H9 (cell line): ENCODE measurements around the gene TCF4. TPM values are rescaled to one million over a fixed set of nuclear protein-coding genes. Genes with fewer than 3 reads are reported as not detected.

Source experiments
- DNase-seq: peaks from one replicate; pipeline ENCODE4 v3.0.0-alpha.2; 2017
- H2AFZ ChIP-seq: one replicate; pipeline ENCODE4 v1.6.1; 2013; ENCODE audit warnings: mild to moderate bottlenecking, low read length, control low read depth, moderate library complexity
- H2AK5ac ChIP-seq: 2 replicates; pipeline ENCODE4 v1.6.1; 2013; ENCODE audit warnings: low read length, control low read depth, mixed read lengths; ENCODE audit not compliant: insufficient read length
- H2BK120ac ChIP-seq: one replicate; pipeline ENCODE4 v1.6.1; 2013; ENCODE audit warnings: low read depth, mild to moderate bottlenecking, low read length, control low read depth, inconsistent platforms; ENCODE audit not compliant: poor library complexity, severe bottlenecking
- H2BK12ac ChIP-seq: 2 replicates; pipeline ENCODE4 v1.6.1; 2013; ENCODE audit warnings: low read length, control low read depth, mixed read lengths, low read depth; ENCODE audit not compliant: insufficient read length
- H2BK15ac ChIP-seq: 2 replicates; pipeline ENCODE4 v1.6.1; 2013; ENCODE audit warnings: low read depth, low read length, control low read depth
- H2BK20ac ChIP-seq: one replicate; pipeline ENCODE4 v1.6.1; 2013; ENCODE audit warnings: low read depth, mild to moderate bottlenecking, low read length, control low read depth, inconsistent platforms; ENCODE audit not compliant: poor library complexity, severe bottlenecking
- H2BK5ac ChIP-seq: 2 replicates; pipeline ENCODE4 v1.6.1; 2013; ENCODE audit warnings: low read length, control low read depth, mixed read lengths; ENCODE audit not compliant: insufficient read length
- H3K14ac ChIP-seq: 2 replicates; pipeline ENCODE4 v1.6.1; 2013; ENCODE audit warnings: low read length, control low read depth; ENCODE audit not compliant: insufficient read depth
- H3K18ac ChIP-seq: 2 replicates; pipeline ENCODE4 v1.6.1; 2013; ENCODE audit warnings: low read depth, mild to moderate bottlenecking, mixed read lengths, low read length, control low read depth; ENCODE audit not compliant: insufficient read length
- H3K23ac ChIP-seq: 2 replicates; pipeline ENCODE4 v1.6.1; 2013; ENCODE audit warnings: low read length, control low read depth, mixed read lengths, low read depth; ENCODE audit not compliant: insufficient read length
- H3K23me2 ChIP-seq: 2 replicates; pipeline ENCODE4 v1.6.1; 2013; ENCODE audit warnings: low read depth, mild to moderate bottlenecking, mixed read lengths, low read length, control low read depth; ENCODE audit not compliant: insufficient read length, poor library complexity, severe bottlenecking
- H3K27ac ChIP-seq: 2 replicates; pipeline ENCODE4 v1.5.1; 2013; ENCODE audit warnings: low read length, control low read depth, mixed read lengths, low read depth; ENCODE audit not compliant: insufficient read length
- H3K27me3 ChIP-seq: 2 replicates; pipeline ENCODE4 v1.6.1; 2013; ENCODE audit warnings: low read length, control low read depth, inconsistent platforms; ENCODE audit not compliant: insufficient read depth
- H3K4ac ChIP-seq: 2 replicates; pipeline ENCODE4 v1.6.1; 2013; ENCODE audit warnings: low read depth, mild to moderate bottlenecking, control low read depth, inconsistent platforms, low read length, moderate library complexity
- H3K4me1 ChIP-seq: 2 replicates; pipeline ENCODE4 v1.6.1; 2013; ENCODE audit warnings: low read length, control low read depth, inconsistent platforms; ENCODE audit not compliant: insufficient read depth
- H3K4me2 ChIP-seq: 2 replicates; pipeline ENCODE4 v1.6.1; 2013; ENCODE audit warnings: low read length, control low read depth, mixed read lengths; ENCODE audit not compliant: insufficient read length, insufficient read depth
- H3K56ac ChIP-seq: 2 replicates; pipeline ENCODE4 v1.6.1; 2013; ENCODE audit warnings: low read depth, mild to moderate bottlenecking, mixed read lengths, low read length, control low read depth; ENCODE audit not compliant: insufficient read length
- H3K79me1 ChIP-seq: 2 replicates; pipeline ENCODE4 v1.6.1; 2013; ENCODE audit warnings: low read depth, mild to moderate bottlenecking, moderate library complexity, low read length, control low read depth, inconsistent platforms; ENCODE audit not compliant: insufficient read depth, poor library complexity, severe bottlenecking
- H3K79me2 ChIP-seq: 2 replicates; pipeline ENCODE4 v1.6.1; 2013; ENCODE audit warnings: low read length, control low read depth, inconsistent platforms; ENCODE audit not compliant: insufficient read depth
- H3K9ac ChIP-seq: 2 replicates; pipeline ENCODE4 v1.6.1; 2013; ENCODE audit warnings: low read length, control low read depth, mixed read lengths; ENCODE audit not compliant: insufficient read length; ENCODE audit errors: extremely low read depth
- H3K9me3 ChIP-seq: one replicate; pipeline ENCODE4 v1.6.1; 2013; ENCODE audit warnings: low read depth, low read length, inconsistent platforms; ENCODE audit not compliant: control insufficient read depth
- H3T11ph ChIP-seq: one replicate; pipeline ENCODE4 v1.6.1; 2013; ENCODE audit warnings: mild to moderate bottlenecking, low read length, control low read depth, inconsistent platforms
- H4K20me1 ChIP-seq: one replicate; pipeline ENCODE4 v1.6.1; 2013; ENCODE audit not compliant: control insufficient read depth, insufficient read length, insufficient read depth
- H4K5ac ChIP-seq: 2 replicates; pipeline ENCODE4 v1.6.1; 2013; ENCODE audit warnings: low read depth, mild to moderate bottlenecking, mixed read lengths, low read length, control low read depth; ENCODE audit not compliant: insufficient read length
- H4K8ac ChIP-seq: replicated peaks from 2 replicates; pipeline ENCODE4 v1.6.1; 2013; ENCODE audit warnings: low read length, control low read depth, mixed read lengths, low read depth; ENCODE audit not compliant: insufficient read length
- H4K91ac ChIP-seq: 2 replicates; pipeline ENCODE4 v1.6.1; 2013; ENCODE audit warnings: low read depth, mild to moderate bottlenecking, moderate library complexity, mixed read lengths, low read length, control low read depth; ENCODE audit not compliant: insufficient read length
- H3K27ac Mint-ChIP-seq, 3 experiments: 2 replicates in 2 of 3; 3 replicates in 1 of 3; pipeline ENCODE4 v1.8.0; 2020 to 2021; ENCODE audit warnings: mixed read lengths in 3 of 3, mild to moderate bottlenecking in 1 of 3, moderate library complexity in 1 of 3
- H3K27me3 Mint-ChIP-seq: 2 replicates; pipeline ENCODE4 v1.8.0; 2021; ENCODE audit warnings: low read depth, mild to moderate bottlenecking, moderate library complexity, mixed read lengths
- H3K36me3 Mint-ChIP-seq, 3 experiments: 2 replicates in 2 of 3; 3 replicates in 1 of 3; pipeline ENCODE4 v1.8.0; 2020 to 2021; ENCODE audit warnings: low read depth in 3 of 3, mixed read lengths in 3 of 3; ENCODE audit not compliant: insufficient read depth in 1 of 3
- H3K4me1 Mint-ChIP-seq, 2 experiments: 2 replicates each; pipeline ENCODE4 v1.8.0; 2020; ENCODE audit warnings: mixed read lengths in 2 of 2
- H3K4me3 Mint-ChIP-seq, 2 experiments: 2 replicates in 1 of 2; 3 replicates in 1 of 2; pipeline ENCODE4 v1.8.0; 2020 to 2021; ENCODE audit warnings: mild to moderate bottlenecking in 2 of 2, mixed read lengths in 2 of 2, moderate library complexity in 1 of 2
- H3K9me3 Mint-ChIP-seq, 2 experiments: 2 replicates in 1 of 2; 3 replicates in 1 of 2; pipeline ENCODE4 v1.8.0; 2020; ENCODE audit warnings: mild to moderate bottlenecking in 2 of 2, mixed read lengths in 2 of 2, moderate library complexity in 1 of 2
- CTCF ChIP-seq: fragments of 200-600 bp; sonication (generic); conservative IDR thresholded peaks from 3 replicates; pipeline ENCODE4 v1.8.0; 2021; ENCODE audit warnings: antibody characterized with exemption, mild to moderate bottlenecking
- total RNA-seq: library from RNA; stranded (reverse); gene quantifications from 2 replicates; pipeline ENCODE4 v1.2.1, GENCODE V29; 2021

The TCF4 gene
- total RNA-seq, 1 experiment from 2014 or later, result 99.4 TPM

GRCh38 chr18:55524353-55525073, 63.5 kb downstream of the TCF4 start:
- H2BK12ac ChIP-seq, result no peak overlapping the region
- Mint-ChIP-seq H3K27me3 (no peaks in the 10 kb centered on the region; the same call in 1 of the 2 replicates), H3K9me3 (no peaks in the 10 kb centered on the region), H3K4me3 (peak overlapping the region in 1 of 2 experiments; percentile 43; a peak in 1 of 5 replicates), H3K36me3 (no peaks in the 10 kb centered on the region), H3K4me1 (peaks cover 34 to 40% of the 10 kb centered on the region in 2 experiments), H3K27ac (peak overlapping the region in 2 of 3 experiments; percentile 10 to 56; a peak in 3 of 7 replicates)
- no peak overlapping the region for H3K4me2 ChIP-seq
- no peak overlapping the region for H3K18ac ChIP-seq
- no peak overlapping the region for H3K23ac ChIP-seq
- no peak for DNase-seq
- TF ChIP-seq CTCF, result no peak
- H4K5ac ChIP-seq, result no peak overlapping the region
- no peak overlapping the region for H3K4ac ChIP-seq
- H4K8ac ChIP-seq, result no peak overlapping the region
- H4K91ac ChIP-seq, result no peak overlapping the region
- H3K9ac ChIP-seq, result no peak overlapping the region
- H3T11ph ChIP-seq, result no peak overlapping the region
- H4K20me1 ChIP-seq, result no peaks in the 10 kb centered on the region
- H3K56ac ChIP-seq, result no peak overlapping the region
- no peak overlapping the region for H2BK20ac ChIP-seq
- H3K79me2 ChIP-seq, result peaks cover 2% of the 10 kb centered on the region; the same call in 1 of the 2 replicates
- H3K27me3 ChIP-seq, result no peaks in the 10 kb centered on the region
- H2BK15ac ChIP-seq, result no peak overlapping the region
- H3K4me1 ChIP-seq, result no peaks in the 10 kb centered on the region; the same call in 1 of the 2 replicates
- H3K9me3 ChIP-seq, result no peaks in the 10 kb centered on the region
- H2AK5ac ChIP-seq, result no peak overlapping the region
- H3K27ac ChIP-seq, result no peak overlapping the region
- no peak overlapping the region for H3K14ac ChIP-seq
- no peak overlapping the region for H2BK120ac ChIP-seq
- H3K23me2 ChIP-seq, result no peaks in the 10 kb centered on the region
- no peak overlapping the region for H2AFZ ChIP-seq
- H2BK5ac ChIP-seq, result no peak overlapping the region
- peaks cover 6% of the 10 kb centered on the region for H3K79me1 ChIP-seq
